ENCODE results near the gene DMAP1. TPM values are rescaled to one million over a fixed set of nuclear protein-coding genes. Genes with fewer than 3 reads are reported as not detected.

Gene DMAP1
- total and polyA plus RNA-seq, 9 of the 15 experiments (the other 6 are each of a cell fraction or from before 2014, with no cell fraction given): 1.5 to 51.2 (median 30.3) TPM

DNA sequence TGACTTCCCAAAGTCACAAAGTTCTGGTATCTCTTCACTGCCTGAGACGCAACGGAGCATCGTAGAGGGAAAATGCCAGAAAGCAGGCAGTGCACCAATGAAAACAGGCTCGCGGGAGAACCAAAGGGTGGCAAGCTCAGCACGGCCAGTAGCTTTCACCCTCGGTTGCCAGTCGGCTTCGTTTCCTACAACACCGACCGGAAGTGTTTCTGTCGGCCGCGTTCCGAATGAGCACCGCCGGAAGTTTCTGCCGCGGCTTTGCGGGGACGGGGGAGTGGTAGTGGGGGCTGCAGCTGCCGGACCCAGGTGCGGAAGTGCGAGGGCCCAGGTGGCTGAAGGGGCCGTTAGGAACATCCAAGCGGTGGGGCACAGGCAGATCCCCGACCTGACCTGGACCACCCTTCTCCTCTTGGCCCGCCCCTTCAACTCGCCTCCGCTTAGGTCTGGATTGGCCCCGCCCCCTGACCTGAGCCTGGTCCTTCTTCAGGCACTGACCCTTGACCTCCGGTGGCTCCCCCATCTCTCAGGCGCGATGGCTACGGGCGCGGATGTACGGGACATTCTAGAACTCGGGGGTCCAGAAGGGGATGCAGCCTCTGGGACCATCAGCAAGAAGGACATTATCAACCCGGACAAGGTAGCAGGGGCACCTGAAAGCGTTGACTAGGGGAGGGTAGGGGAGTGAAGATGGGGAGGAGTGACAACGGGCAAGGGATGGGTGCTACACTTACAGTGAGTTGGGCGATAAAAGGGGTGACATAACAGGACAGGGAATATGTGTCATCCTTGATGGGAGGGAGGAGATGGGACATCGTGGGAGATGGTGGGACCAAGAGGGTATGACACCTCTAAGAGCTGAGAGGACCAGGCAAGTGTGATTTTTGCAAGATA is at the start of gene DMAP1 (continued):
- TF ChIP-seq ZNF507 (tag; conservative IDR thresholded peaks at IDR 0.05) (no peak), JUNB (CRISPR knock-in tag; conservative IDR thresholded peaks at IDR 0.05) (no peak; the same call in 1 of the 2 replicates), ZNF444 (CRISPR knock-in tag; IDR thresholded peaks at IDR 0.05) (no peak), CXXC5 (CRISPR knock-in tag; IDR thresholded peaks at IDR 0.05) (peak; percentile 95), TRIM24 (IDR thresholded peaks at IDR 0.05) (peak in 1 of 2 experiments; percentile 100; a peak in 2 of 4 replicates), NONO (IDR thresholded peaks at IDR 0.05; ENCODE audit: low read depth in 2 of 2, low read length in 1 of 2) (peak in 1 of 2 experiments; percentile 94; a peak in 2 of 4 replicates), ZC3H4 (CRISPR knock-in tag; IDR thresholded peaks at IDR 0.05; ENCODE audit: borderline replicate concordance) (no peak), SRSF7 (optimal IDR thresholded peaks at IDR 0.05; ENCODE audit: low read depth, low read length) (no peak), SMARCA5 (IDR thresholded peaks at IDR 0.05) (peak; percentile 14; the same call in 1 of the 2 replicates), ZNF175 (CRISPR knock-in tag; IDR thresholded peaks at IDR 0.05; ENCODE audit: low read depth) (no peak), SIN3A (IDR thresholded peaks at IDR 0.05; ENCODE audit: borderline replicate concordance in 2 of 2, control insufficient read depth in 1 of 2, low read depth in 2 of 2, low read length in 2 of 2) (peak; percentile 49 to 73; a peak in 1 of 4 replicates), KLF13 (tag; IDR thresholded peaks at IDR 0.05; ENCODE audit: borderline replicate concordance, low read depth) (peak; percentile 86), TAL1 (IDR thresholded peaks at IDR 0.05) (no peak; the same call in 1 of the 2 replicates), RBFOX2 (IDR thresholded peaks at IDR 0.05; ENCODE audit: low read depth, low read length) (peak; percentile 74), ZNF668 (CRISPR knock-in tag; IDR thresholded peaks at IDR 0.05) (peak; percentile 74; the same call in 1 of the 2 replicates), SIN3B (IDR thresholded peaks at IDR 0.05; ENCODE audit: low read depth) (peak; percentile 86), ZNF717 (CRISPR knock-in tag; IDR thresholded peaks at IDR 0.05) (0 out of 2 replicates have a peak, but pooled peaks have one; percentile 15), KAT2B (IDR thresholded peaks at IDR 0.05; ENCODE audit: low read depth, low read length) (no peak), NFXL1 (CRISPR knock-in tag; IDR thresholded peaks at IDR 0.05) (no peak)
- TF ChIP-seq, protein P1, sequence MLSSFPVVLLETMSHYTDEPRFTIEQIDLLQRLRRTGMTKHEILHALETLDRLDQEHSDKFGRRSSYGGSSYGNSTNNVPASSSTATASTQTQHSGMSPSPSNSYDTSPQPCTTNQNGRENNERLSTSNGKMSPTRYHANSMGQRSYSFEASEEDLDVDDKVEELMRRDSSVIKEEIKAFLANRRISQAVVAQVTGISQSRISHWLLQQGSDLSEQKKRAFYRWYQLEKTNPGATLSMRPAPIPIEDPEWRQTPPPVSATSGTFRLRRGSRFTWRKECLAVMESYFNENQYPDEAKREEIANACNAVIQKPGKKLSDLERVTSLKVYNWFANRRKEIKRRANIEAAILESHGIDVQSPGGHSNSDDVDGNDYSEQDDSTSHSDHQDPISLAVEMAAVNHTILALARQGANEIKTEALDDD (IDR thresholded peaks at IDR 0.05): no peak
- TF ChIP-seq, protein P2, sequence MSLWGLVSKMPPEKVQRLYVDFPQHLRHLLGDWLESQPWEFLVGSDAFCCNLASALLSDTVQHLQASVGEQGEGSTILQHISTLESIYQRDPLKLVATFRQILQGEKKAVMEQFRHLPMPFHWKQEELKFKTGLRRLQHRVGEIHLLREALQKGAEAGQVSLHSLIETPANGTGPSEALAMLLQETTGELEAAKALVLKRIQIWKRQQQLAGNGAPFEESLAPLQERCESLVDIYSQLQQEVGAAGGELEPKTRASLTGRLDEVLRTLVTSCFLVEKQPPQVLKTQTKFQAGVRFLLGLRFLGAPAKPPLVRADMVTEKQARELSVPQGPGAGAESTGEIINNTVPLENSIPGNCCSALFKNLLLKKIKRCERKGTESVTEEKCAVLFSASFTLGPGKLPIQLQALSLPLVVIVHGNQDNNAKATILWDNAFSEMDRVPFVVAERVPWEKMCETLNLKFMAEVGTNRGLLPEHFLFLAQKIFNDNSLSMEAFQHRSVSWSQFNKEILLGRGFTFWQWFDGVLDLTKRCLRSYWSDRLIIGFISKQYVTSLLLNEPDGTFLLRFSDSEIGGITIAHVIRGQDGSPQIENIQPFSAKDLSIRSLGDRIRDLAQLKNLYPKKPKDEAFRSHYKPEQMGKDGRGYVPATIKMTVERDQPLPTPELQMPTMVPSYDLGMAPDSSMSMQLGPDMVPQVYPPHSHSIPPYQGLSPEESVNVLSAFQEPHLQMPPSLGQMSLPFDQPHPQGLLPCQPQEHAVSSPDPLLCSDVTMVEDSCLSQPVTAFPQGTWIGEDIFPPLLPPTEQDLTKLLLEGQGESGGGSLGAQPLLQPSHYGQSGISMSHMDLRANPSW (CRISPR knock-in tag; IDR thresholded peaks at IDR 0.05): no peak
- TF ChIP-seq, protein P3, sequence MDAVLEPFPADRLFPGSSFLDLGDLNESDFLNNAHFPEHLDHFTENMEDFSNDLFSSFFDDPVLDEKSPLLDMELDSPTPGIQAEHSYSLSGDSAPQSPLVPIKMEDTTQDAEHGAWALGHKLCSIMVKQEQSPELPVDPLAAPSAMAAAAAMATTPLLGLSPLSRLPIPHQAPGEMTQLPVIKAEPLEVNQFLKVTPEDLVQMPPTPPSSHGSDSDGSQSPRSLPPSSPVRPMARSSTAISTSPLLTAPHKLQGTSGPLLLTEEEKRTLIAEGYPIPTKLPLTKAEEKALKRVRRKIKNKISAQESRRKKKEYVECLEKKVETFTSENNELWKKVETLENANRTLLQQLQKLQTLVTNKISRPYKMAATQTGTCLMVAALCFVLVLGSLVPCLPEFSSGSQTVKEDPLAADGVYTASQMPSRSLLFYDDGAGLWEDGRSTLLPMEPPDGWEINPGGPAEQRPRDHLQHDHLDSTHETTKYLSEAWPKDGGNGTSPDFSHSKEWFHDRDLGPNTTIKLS (IDR thresholded peaks at IDR 0.05; ENCODE audit: borderline replicate concordance, low read depth): peak; percentile 52; the same call in 1 of the 2 replicates

All from K562 (cell line).